ENCODE measurements around the gene NLRP9.

The NLRP9 gene

DNA sequence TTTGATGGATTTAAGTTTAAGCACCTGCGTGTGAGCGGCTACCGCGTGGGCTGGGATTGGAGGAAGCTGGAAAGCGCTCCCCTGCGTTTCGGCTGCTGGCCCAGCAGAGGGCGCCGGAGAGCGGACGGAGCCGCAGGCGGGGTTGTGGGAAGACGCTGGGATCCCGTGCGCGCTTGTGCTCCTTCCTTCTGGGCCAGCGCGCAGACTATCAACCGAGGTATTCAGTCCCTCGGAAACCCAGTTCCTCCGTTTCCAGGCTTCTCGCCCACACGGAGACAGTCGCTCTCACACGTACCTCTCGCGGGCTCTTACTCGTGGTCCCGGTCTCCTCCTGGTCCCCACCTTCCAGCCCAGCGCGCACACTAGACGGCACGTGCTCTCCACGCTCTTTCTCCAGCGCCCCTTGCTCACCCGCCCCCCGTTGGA lies 34.4 kb downstream of the NLRP9 start:
- no peak for DNase-seq (ENCODE audit: low read depth)

DNA sequence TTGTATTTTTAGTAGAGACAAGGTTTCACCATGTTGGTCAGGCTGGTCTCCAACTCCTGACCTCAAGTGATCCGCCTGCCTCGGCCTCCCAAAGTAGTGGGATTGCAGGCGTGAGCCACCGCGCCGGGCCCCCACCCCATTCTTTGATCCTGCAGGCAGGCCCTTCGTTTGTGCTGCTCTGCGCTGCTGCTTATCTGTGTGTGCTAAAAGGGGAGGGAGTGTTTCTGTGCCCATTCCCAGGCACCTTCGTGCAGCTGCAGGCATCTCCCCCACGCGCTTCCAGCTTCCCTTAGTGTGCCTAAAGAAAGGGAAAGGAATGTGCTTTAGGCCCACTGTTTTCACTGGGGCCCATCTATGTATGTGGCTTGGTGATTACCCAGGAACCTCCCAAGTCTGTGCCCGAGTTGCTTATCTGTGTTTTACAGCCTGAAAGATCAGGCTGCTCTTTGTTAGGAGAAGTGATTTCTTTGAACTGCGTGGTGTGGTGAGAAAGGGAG lies 36.0 kb downstream of the NLRP9 start:
- no peak for DNase-seq (ENCODE audit: low read depth)

DNA sequence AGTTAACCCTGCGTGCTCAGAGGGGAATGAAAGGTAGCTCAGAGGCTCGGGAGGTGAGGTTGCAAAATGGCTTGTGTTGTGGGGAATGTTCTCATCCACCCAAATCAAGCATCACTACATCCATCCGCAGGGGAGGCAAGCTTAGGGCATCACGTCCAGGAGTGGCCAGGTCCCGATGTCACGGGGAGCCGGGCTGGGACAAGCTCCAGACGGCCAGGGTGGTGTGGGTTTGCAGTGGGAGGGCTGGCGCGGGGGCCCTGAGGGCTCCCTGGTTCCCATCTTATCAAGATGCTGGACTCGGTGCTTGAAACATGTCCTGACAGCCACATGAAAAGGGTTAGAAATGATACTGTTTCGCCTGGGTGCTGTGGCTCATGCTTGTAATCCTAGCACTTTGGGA lies 37.4 kb downstream of the NLRP9 start:
- DNase-seq (ENCODE audit: low read depth): no peak

DNA sequence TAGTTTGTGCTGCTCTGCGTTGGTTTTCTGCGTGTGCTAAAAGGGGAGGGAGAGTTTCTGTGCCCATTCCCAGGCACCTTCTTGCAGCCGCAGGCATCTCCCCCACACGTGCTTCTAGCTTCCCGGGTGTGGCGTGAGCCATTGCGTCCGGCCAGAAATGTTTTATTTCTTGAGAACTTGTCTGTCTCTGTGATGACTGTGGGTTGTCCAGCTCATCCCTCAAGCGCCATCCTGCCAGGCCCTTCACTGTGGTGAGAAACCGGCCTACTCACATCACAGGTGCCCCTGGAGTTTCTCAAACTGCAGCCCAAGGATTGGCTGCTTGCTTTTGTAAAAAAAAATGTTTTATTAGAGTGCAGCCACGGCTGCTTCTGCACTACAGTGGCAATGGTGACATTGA lies 39.0 kb downstream of the NLRP9 start:
- DNase-seq (ENCODE audit: low read depth): no peak

DNA sequence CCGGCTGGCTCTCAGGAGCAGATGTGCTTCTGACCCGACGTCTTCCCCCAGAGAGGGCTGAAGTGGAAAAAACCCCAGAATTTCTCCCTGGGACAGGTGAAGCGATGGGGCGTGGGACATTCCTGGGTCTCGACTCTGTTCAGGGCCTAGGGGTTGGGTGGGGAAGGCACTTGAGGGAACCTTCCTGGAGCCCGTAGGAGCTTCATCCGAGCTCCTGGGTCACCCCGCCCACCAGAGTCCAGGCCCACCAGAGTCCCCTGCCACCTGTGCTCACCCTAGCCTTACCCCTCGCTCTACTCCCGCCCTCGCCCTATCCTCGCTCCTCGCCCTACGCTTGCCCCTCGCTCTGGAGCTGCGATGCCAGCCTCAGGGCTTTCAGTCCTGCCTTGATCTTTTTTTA lies 39.9 kb downstream of the NLRP9 start:
- no peak for DNase-seq (ENCODE audit: low read depth)

DNA sequence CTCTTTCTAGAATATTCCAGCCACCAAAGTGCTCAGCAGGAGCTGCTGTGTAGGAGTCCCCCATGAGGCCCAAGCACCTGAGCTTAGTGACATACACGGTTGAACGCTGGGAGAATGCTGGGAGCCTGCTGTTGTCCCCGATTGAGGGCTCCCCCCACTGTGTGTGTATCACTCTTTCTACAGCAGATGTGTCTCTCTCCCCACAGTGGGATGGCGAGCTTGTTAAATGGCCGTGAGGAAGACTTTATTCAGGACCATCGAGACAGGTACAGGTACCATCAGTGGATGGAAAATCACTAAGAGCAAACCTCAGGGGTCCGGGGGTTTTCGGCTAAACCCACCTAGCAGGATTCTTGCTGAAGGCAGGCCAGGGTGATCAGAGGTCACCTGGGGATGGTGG lies 40.5 kb downstream of the NLRP9 start:
- no peak for DNase-seq (ENCODE audit: low read depth)

DNA sequence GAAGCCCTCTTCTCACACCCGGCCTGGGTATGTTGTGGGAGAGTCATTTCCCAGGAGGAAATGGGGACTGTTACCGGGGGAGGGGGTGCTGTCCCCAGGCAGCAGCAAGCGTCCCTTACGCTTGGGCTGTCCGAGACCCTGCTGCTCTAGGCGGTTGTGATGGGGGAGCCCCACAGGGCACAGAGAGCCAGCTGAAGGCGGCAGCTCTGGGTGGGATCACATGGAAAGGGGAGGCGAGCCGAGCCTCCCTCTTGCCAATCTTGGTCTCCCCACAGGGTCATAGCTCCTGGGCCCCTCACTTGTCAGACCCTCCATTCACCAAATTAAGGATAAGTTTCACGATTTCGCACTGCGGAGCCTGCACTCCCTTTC lies 41.1 kb downstream of the NLRP9 start:
- no peak for DNase-seq (ENCODE audit: low read depth)

DNA sequence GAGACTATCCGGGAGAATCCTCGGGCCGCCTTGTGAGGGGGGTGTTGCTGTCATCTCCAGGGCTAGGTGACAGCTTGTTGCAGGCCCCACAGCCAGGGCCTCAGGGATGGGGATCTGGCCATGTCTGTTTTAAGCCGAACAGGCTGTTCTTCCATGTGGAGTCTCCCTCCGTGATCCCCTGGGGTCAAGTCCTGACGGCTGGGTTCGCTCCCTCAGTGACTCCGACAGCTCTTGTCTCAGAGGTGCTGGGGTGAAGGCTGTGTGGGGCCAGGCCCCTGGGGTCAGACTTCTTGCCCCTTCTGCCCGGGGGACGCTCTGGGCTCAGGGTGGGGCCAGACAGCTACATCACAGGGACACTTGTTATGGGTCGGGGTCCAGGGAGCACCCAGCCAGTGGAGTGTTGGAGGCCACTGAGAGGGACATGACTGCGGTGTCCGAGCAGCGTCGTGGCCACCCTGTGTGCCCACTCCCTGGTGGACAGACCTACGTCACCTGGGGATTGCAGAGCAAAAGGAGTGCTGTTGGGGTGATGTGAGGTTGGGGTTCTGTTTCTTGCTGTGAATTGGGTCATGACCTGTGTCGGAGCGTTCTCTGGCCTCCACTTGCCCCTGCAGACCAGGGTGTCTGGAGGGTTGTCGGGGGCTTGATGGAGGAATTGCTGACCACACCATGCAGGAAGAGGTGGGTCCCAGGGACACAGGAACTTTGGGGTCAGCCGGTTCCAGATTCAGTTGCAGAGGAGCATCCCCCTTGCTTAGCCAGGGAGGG lies 41.7 kb downstream of the NLRP9 start:
- DNase-seq (ENCODE audit: low read depth): no peak

DNA sequence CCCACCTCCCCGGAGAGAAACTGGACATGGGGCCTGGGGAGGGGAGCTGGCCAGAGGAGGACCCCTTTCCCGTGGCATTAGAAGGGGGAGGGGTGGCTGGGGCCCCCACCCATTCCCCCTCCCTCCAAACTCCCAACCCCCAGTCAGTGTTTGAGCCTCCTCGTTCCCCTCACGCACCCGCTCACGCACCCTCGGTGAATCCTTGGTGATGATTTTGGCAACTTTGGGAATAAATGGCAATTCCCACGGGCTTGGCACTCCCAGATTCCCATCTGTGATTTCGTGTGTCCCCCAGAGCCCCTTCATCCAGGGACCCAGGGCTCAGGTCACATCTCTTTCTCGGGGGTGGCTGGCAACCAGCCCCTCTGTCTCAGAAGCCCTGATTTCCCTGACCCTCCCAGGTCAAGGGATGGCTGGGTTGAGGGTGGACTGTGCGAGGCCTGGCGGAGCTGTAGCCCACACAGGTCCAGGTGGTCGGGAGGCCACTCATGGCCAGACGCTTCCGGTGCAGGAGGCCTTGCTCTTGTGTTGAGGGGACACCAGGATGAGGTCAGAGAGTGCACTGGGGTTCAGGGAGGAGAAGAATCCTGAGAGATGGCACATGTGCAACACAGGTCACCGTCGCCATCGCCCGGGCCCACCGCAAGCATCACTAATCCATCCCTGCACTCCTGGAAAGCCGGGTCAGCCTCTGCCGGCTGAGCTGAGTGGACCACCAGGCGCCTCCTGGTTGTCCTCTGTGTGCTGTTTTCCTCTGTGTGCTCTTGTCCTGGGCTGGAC lies 42.5 kb downstream of the NLRP9 start:
- DNase-seq (ENCODE audit: low read depth): no peak

DNA sequence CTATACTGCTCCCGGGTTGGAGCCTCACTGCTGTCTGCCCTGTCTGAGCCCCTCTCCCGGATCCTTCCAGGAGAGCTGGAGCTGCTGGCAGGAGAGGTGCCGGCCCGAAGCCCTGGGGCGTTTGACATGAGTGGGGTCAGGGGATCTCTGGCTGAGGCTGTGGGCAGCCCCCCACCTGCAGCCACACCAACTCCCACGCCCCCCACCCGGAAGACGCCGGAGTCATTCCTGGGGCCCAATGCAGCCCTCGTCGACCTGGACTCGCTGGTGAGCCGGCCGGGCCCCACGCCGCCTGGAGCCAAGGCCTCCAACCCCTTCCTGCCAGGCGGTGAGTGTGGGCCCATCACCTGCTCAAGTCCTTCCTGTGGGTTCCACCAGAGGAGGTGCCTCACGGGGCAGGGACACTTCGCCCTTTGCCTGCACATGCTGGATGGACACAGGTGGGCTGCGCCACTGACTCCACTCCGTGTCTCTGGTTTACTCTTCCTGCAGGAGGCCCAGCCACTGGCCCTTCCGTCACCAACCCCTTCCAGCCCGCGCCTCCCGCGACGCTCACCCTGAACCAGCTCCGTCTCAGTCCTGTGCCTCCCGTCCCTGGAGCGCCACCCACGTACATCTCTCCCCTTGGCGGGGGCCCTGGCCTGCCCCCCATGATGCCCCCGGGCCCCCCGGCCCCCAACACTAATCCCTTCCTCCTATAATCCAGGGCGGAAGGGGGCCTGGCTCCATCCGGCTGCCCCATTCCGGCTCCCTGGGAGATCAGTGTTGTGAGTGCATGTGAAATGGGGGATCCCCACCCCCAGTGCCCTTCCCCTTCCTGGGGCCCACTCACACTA lies 43.3 kb downstream of the NLRP9 start:
- DNase-seq (ENCODE audit: low read depth): no peak

DNA sequence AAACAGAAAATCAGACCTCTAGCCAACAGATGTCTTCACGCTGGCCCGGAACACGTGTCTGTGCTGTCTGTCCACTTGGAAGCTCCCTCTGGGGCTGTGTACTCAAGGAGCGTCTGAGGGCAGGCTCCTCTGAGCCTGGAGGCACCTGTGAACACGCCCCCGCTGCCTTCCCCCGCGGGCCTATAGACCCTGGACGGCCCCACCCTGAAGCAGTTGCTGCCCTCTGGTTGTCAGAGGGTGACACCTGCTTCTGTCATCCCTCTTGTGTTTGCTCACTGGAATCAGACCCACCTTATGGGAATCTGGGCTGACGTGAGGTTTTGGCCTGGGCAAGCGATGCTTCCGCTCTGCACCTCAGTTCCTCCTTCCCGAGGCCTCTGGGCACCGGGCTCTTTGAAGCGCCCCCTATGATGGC lies 44.0 kb downstream of the NLRP9 start:
- no peak for DNase-seq (ENCODE audit: low read depth)

DNA sequence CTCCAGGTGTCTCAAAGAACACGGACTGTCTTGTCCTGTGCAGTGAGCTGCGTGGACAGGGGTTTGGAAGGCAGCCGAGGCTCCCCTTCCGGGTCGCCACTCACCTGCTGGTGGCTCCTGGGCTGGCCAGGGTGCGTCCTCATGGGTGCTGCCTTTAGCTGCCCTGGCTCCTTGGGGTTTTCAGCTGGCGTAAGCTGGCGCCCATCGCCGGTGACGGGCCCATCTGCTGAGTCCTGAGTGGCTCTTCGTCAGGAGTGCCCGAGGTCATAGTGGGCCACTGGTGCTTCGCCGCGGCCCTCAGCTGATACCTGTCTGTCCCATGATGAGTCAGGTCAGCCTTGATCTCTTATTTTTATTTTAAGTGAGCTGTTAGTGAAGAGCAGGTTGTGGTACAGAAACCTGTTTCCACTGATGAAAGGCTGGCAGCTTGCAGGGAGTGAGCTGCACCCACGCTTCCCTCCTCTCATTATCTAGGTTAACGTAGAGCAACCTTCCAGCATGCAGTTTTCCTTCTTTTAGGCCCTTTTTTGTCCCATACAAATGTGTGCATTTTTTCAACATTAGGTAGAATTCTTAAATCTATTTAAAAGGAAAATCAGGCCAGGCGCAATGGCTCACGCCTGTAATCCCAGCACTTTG lies 44.7 kb downstream of the NLRP9 start:
- no peak for DNase-seq (ENCODE audit: low read depth)

DNA sequence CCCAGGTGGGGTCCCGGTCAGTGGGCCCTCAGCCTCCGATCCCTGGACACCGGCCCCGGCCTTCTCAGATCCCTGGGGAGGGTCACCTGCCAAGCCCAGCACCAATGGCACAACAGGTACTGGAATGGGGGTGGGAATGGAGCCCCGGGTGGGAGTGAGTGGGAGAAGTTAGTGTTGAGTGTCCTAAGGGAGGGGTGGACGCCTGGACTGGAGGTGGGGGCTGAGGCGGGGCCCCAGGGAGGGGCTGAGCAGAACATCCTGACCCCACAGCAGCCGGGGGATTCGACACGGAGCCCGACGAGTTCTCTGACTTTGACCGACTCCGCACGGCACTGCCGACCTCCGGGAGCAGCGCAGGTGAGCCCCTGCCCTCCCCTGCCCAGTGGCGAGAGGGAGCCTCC lies 45.5 kb downstream of the NLRP9 start:
- no peak for DNase-seq (ENCODE audit: low read depth)

DNA sequence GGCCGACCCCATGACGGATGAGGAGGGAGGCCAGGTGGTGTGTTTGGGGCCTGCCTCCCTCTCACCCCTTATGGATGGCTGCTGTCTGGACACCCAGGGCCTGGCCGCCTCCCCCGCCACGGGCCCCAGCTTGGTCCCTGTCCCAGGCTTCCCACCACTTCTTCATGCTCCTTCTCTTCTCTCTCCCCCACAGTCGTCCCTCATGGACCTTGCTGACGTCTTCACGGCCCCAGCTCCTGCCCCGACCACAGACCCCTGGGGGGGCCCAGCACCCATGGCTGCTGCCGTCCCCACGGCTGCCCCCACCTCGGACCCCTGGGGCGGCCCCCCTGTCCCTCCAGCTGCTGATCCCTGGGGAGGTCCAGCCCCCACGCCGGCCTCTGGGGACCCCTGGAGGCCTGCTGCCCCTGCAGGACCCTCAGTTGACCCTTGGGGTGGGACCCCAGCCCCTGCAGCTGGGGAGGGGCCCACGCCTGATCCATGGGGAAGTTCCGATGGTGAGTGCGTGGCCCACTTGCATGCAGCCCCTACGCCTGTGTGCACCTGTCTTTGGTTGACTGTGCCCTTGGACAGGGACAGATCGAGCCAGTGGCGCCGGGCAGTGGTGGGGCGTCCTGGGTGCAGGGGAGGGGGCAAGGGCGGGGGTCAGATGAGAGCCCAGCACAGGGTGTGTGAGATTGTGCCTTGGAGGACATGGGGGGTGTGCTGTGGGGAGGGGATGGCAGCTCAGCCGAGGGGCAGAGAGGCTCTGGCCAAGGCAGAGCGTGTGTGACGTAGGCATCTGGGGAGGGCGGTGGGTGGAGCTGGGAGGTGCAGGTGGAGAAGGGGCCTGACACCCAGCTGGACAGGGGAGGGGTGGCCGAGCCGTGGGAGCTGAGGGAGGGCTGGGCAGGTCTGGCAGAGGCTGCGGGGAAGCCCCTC lies 46.4 kb downstream of the NLRP9 start:
- DNase-seq (ENCODE audit: low read depth): no peak

DNA sequence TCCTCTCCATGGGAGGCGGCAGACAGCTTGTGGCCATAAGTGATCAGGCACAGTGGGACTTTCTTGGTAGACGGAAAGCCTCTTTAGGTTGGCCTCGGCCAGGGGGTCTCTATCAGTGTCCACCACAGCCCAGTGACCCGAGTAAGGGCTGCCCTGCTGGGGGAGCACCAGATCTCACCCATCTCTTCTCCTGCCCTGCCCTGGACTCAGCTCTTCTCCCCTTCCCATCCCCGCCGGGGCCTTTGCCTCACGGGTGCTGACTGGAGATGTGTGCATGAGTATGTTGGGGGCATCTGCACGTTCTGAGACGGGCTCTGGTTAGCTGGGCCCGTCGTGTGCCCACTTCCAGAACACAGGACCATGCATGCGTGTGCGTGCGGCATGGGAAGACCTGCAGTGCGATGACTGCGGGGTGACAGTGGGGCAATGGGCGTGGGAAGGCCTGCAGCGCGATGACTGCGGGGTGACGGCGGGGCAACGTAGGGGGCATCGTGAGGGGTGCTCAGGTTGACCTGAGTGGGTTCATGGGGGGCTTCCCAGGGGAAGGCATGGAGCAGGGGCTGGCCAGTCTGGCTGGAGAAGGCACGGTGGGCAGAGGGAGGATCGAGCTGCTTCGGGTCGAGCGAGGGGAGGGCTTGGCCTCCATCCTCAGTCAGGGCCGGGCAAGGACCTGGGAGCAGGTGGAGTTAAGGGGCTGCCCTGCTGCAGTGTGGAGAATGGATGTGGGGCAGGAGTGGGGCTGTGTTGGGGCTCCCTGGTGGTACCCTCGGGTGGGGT lies 47.2 kb downstream of the NLRP9 start:
- DNase-seq (ENCODE audit: low read depth): no peak

DNA sequence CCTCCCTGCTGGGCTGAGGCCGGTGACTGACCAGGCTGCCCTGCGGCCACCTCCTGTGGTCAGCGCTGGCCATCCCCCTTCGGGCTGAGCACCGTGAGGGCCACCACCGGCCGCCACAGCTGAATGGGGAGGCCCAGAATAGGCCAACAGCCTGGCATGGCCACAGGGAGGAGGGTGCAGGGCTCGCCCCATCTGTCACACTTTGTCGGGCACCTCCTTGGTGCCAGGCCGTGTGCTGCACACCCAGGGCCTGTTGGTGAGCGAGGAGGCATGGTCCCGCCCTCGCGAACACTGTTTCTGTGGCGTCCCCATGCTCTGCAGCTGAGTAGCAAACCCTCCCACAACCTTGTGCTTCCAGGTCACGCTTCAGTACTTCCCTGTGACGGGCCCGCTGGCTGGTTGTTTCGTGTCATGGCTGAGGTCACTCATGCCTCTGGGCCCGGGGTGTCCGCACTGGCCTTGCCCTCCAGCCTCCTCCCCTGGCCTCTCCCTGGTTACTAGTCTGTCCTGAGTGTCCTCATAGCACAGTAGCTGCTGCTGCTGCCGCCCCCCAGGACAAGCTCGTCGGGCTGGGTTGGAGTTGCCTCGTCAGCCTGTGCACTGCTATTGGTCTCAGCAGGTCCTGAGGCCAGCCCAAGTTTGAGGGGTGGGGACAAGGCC lies 48.0 kb downstream of the NLRP9 start:
- no peak for DNase-seq (ENCODE audit: low read depth)

DNA sequence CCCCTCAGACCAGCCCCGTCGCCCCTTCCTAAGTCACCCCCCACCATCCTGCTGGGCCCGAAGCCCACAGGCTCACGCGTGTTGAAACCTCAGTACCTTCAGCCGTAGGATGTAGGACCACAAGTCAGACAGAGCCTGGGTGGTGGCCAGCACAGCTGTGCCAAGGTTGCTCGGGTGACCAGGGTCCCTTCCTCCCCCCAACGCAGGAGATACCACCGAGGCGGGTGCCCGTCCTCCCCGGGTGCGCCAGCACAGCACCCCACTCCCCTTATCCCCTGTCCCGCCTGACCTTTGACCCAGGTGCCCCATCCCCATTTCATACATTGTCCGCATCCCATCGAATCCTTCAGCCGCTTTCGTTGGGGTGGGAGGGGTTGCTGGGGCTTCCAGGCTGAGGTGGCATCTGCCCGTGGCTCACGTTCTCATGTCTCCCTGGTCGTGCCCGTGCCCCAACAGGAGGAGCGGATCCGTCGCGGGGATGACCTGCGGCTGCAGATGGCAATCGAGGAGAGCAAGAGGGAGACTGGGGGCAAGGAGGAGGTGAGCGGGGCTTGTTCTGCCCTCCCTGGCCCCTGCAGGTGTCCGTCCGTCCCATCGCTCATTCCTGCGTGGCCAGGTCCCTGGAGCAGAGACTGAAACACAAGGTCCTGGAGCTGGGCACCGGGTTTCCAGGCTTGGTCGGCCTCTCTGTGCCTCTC lies 48.6 kb downstream of the NLRP9 start:
- no peak for DNase-seq (ENCODE audit: low read depth)

DNA sequence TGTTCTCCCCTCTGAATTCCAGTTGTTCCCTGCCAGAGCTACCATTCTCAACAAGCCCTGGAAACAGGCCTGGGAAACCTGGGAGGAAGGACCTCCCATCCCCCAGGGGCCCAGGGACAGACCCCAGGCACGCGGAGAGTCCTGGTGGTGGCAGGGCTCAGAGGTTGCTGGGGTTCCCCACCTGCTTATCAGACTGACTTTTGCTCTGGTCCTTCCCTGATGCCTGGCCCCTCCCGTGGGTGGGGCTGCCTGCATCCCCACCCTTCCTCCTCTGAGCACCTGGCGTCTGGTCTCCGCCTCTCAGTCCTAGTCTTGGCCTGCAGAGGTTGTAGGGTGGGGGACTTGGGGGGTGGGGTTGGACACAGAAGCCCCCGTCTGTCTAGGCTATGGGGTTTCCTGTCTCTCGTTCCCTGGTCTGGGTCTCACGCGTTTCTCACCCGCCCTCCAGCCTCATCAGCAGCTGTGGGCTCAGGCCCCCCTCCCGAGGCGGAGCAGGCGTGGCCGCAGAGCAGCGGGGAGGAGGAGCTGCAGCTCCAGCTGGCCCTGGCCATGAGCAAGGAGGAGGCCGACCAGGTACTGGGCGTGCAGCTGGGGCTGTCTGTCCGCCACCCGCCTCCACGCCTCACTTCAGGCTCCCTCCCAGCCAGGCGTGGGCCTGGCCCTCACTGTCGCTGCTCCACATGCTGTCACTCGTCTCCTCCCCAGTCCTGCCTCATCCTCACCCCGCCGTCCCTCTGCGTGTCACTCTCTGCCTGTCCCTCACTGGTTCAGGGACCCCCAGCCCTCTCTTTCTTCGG lies 49.6 kb downstream of the NLRP9 start:
- DNase-seq (ENCODE audit: low read depth): no peak

All from EH (cell line).